HG02884 (cell line): Measurements from ENCODE around the gene MALRD1.

ENCODE experiments used
- ATAC-seq: cut with Tn5 transposase; IDR thresholded peaks from one replicate; pipeline ENCODE4 v1.9.1; 2021; ENCODE audit warnings: mild to moderate bottlenecking, moderate library complexity; ENCODE audit not compliant: unreplicated experiment

MALRD1 gene

GRCh38 chr10:19638182-19638895 lies 589.7 kb downstream of the MALRD1 start:
- ATAC-seq: no peak

- no peak for ATAC-seq
Measured at GRCh38 chr10:19638896-19639233, 590.3 kb downstream of the MALRD1 start.

- no peak for ATAC-seq
Measured at GRCh38 chr10:19640566-19641263, 592.1 kb downstream of the MALRD1 start.

GRCh38 chr10:19651549-19651948 lies 602.9 kb downstream of the MALRD1 start:
- no peak for ATAC-seq

- no peak for ATAC-seq
Measured at GRCh38 chr10:19652750-19653149, 604.1 kb downstream of the MALRD1 start.

GRCh38 chr10:19653931-19654330 lies 605.3 kb downstream of the MALRD1 start:
- no peak for ATAC-seq

GRCh38 chr10:19654576-19654975 lies 606.0 kb downstream of the MALRD1 start:
- no peak for ATAC-seq

GRCh38 chr10:19656420-19657042 lies 607.9 kb downstream of the MALRD1 start:
- no peak for ATAC-seq

- ATAC-seq: no peak
Measured at GRCh38 chr10:19658131-19658530, 609.5 kb downstream of the MALRD1 start.

GRCh38 chr10:19658622-19659233 lies 610.1 kb downstream of the MALRD1 start:
- ATAC-seq: no peak

GRCh38 chr10:19659920-19660655 lies 611.5 kb downstream of the MALRD1 start:
- no peak for ATAC-seq

GRCh38 chr10:19663344-19663743 lies 614.7 kb downstream of the MALRD1 start:
- ATAC-seq: no peak

- ATAC-seq: no peak
Measured at GRCh38 chr10:19668116-19668515, 619.5 kb downstream of the MALRD1 start.

- no peak for ATAC-seq
Measured at GRCh38 chr10:19676063-19676462, 627.5 kb downstream of the MALRD1 start.

- ATAC-seq: no peak
Measured at GRCh38 chr10:19683356-19683755, 634.8 kb downstream of the MALRD1 start.

GRCh38 chr10:19683960-19684359 lies 635.4 kb downstream of the MALRD1 start:
- no peak for ATAC-seq

- no peak for ATAC-seq
Measured at GRCh38 chr10:19688344-19688743, 639.7 kb downstream of the MALRD1 start.

GRCh38 chr10:19689231-19689630 lies 640.6 kb downstream of the MALRD1 start:
- no peak for ATAC-seq

GRCh38 chr10:19699299-19699698 lies 650.7 kb downstream of the MALRD1 start:
- ATAC-seq: no peak

GRCh38 chr10:19701427-19702052 lies 652.9 kb downstream of the MALRD1 start:
- ATAC-seq: no peak

- no peak for ATAC-seq
Measured at GRCh38 chr10:19702215-19702614, 653.6 kb downstream of the MALRD1 start.
